H4 (cell line): ENCODE measurements around the gene PRELID3B. TPM values are rescaled to one million over a fixed set of nuclear protein-coding genes. Genes with fewer than 3 reads are reported as not detected.
A peak's percentile ranks its signal among the peaks of the same experiment; 100 is the strongest.

ENCODE experiments used
- DNase-seq: peaks from one replicate; pipeline ENCODE4 v3.0.0-alpha.2; 2015; ENCODE audit warnings: low spot score
- total RNA-seq: library from RNA; depleted of rRNA; stranded (reverse); fragments of >200 nt; shearing (Covaris generic); gene quantifications from 2 replicates; pipeline ENCODE4 v1.2.3, GENCODE V29; 2014; rRNA removed

Gene PRELID3B
- 46.9 and 53.4 TPM in 2 replicates for total RNA-seq

- DNase-seq = no peak
Observed at GRCh38 chr20:59042151-59042795, at the start of gene PRELID3B. Gene PRELID3B, minus strand, starts transcription at chr20:59042786. Its CDS starts 56 bp downstream, at chr20:59042730.

- no peak for DNase-seq
Observed at GRCh38 chr20:59087829-59088433, 45.3 kb upstream of the PRELID3B start.

- no peak for DNase-seq
Observed at GRCh38 chr20:59086923-59087322, 44.3 kb upstream of the PRELID3B start.

GRCh38 chr20:59084041-59084850, 41.7 kb upstream of the PRELID3B start:
- DNase-seq = no peak

GRCh38 chr20:59082981-59083380, 40.4 kb upstream of the PRELID3B start:
- no peak for DNase-seq

GRCh38 chr20:59082077-59082740, 39.6 kb upstream of the PRELID3B start:
- no peak for DNase-seq

GRCh38 chr20:59081036-59081435, 38.5 kb upstream of the PRELID3B start:
- no peak for DNase-seq

- no peak for DNase-seq
Observed at GRCh38 chr20:59078231-59078630, 35.6 kb upstream of the PRELID3B start.

GRCh38 chr20:59077705-59078104, 35.1 kb upstream of the PRELID3B start:
- DNase-seq = no peak

GRCh38 chr20:59075934-59076508, 33.4 kb upstream of the PRELID3B start:
- no peak for DNase-seq

- no peak for DNase-seq
Observed at GRCh38 chr20:59074456-59074855, 31.9 kb upstream of the PRELID3B start.

GRCh38 chr20:59073582-59073981, 31.0 kb upstream of the PRELID3B start:
- no peak for DNase-seq

GRCh38 chr20:59071216-59071615, 28.6 kb upstream of the PRELID3B start:
- no peak for DNase-seq

- no peak for DNase-seq
Observed at GRCh38 chr20:59069026-59069425, 26.4 kb upstream of the PRELID3B start.

GRCh38 chr20:59068534-59068933, 25.9 kb upstream of the PRELID3B start:
- DNase-seq = no peak

GRCh38 chr20:59064214-59064722, 21.7 kb upstream of the PRELID3B start:
- DNase-seq = no peak

GRCh38 chr20:59063358-59064213, 21.0 kb upstream of the PRELID3B start:
- peak; percentile 73 for DNase-seq

- no peak for DNase-seq
Observed at GRCh38 chr20:59062081-59062480, 19.5 kb upstream of the PRELID3B start.

GRCh38 chr20:59055302-59055701, 12.7 kb upstream of the PRELID3B start:
- no peak for DNase-seq

GRCh38 chr20:59051666-59052185, 9.1 kb upstream of the PRELID3B start:
- no peak for DNase-seq
